Measurements from ENCODE around the gene LEFTY1.
"Not testable (repeated sequence)": the region's sequence is repeated elsewhere in the genome, so short reads cannot be mapped to it uniquely, and the experiment has no call there.

Gene LEFTY1

DNA sequence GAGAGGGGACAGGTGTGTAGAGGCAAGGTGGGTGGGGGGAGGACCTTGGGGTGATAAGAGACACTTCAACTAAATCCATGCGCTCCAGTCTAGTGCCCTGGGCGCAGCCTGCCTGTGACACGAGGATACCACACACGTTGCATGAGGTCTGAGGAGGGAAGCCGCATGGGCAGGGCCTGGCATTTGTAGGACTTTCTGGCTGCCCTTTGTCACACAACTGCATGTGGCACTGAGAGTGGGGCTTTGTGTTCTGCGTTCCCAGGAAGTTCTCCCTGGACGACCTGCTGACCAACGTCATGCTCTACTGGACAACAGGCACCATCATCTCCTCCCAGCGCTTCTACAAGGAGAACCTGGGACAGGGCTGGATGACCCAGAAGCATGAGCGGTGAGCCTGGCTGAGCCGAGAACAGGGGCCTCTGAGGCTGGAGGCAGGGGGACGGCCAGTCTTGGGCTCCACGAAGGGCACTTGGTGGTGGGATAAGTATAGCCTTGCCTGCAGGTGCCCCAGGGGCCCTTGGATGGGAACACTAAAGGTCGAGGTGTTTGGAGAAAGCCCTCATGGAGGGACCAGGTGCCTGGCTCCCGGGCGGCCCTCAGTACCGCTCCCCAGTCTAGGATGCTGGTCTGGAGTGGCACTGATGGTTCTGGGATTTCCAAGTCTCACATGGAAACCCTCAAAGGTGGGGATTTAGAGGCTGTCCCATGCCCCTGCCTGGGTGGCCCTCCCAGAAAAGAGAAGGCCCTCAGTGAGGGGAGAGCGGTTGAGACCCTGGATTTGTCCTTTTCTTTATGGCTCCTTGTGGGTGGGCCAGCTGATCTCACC lies 44.5 kb downstream of the LEFTY1 start:
- no peak for TF ChIP-seq CTCF (IDR thresholded peaks at IDR 0.05; ENCODE audit: low read depth, low read length)
- no peak overlapping the region for H3K4me3 ChIP-seq (ENCODE audit: low read depth, low read length)

- H3K4me3 ChIP-seq (ENCODE audit: low read depth, low read length) = no peak overlapping the region
- TF ChIP-seq CTCF (IDR thresholded peaks at IDR 0.05; ENCODE audit: low read depth, low read length) = no peak
Observed at GRCh38 chr1:225843426-225843795, 45.5 kb downstream of the LEFTY1 start.

DNA sequence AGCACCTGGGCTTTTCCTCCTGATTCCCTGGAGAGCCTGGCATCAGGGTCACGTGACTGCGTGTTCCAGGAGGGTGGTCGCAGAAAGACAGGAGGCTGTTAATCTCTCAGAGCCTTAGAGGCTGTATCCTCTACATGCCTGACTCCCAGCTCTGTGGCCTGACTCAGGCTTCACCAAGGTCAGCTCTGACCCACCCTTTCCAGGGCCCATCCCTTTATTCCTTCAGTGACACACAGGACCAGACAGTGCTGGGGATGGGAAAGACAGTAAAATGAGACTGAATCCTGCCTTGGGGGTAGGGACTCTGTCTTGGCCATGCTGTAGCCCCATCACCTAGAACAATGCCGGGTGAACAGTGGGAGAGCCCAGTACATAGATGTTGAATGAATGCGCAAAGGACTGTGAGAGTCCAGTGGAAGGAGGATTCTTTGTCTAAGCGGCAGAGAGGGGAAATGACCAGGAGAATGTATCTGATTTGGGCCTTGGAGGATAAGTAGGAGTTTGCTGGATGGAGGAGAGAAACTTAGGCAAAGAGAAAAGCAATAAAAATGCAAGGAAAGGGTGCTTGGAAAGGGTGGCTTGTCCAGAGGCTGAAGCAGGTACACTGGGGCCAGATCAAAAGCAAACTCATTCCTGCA lies 46.0 kb downstream of the LEFTY1 start:
- H3K4me3 ChIP-seq (ENCODE audit: low read depth, low read length) = no peak overlapping the region
- TF ChIP-seq CTCF (IDR thresholded peaks at IDR 0.05; ENCODE audit: low read depth, low read length) = no peak

- no peak for TF ChIP-seq CTCF (IDR thresholded peaks at IDR 0.05; ENCODE audit: low read depth, low read length)
- H3K4me3 ChIP-seq (ENCODE audit: low read depth, low read length) = no peak overlapping the region
Observed at GRCh38 chr1:225842074-225842473, 46.9 kb downstream of the LEFTY1 start.

DNA sequence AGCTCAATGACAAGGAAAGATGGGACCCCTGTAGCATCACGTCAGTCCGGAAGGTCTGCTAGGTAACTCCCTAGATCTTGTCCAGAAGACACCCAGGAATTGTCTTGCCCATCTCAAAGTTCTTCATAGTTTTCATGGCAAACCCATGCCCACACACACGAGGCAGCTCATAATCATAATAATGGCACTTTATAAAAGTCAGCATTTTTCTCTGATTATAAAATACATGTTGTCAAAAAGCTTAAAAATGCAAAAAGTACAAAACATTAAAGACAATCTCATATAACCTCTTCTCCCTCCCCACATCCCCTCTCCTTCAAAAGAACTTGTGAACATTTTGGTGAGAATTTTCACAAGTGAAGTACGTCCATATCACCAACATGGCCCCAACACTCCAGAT lies 48.2 kb downstream of the LEFTY1 start:
- no peak for TF ChIP-seq CTCF (IDR thresholded peaks at IDR 0.05; ENCODE audit: low read depth, low read length)
- no peak overlapping the region for H3K4me3 ChIP-seq (ENCODE audit: low read depth, low read length)

GRCh38 chr1:225840223-225840610 lies 48.7 kb downstream of the LEFTY1 start:
- no peak for TF ChIP-seq CTCF (IDR thresholded peaks at IDR 0.05; ENCODE audit: low read depth, low read length)

GRCh38 chr1:225838793-225839192 lies 50.2 kb downstream of the LEFTY1 start:
- H3K4me3 ChIP-seq (ENCODE audit: low read depth, low read length) = no peak overlapping the region
- no peak for TF ChIP-seq CTCF (IDR thresholded peaks at IDR 0.05; ENCODE audit: low read depth, low read length)

More at GRCh38 chr1:225840223-225840610, 48.7 kb downstream of the LEFTY1 start:
- H3K4me3 ChIP-seq (ENCODE audit: low read depth, low read length) = no peak overlapping the region

DNA sequence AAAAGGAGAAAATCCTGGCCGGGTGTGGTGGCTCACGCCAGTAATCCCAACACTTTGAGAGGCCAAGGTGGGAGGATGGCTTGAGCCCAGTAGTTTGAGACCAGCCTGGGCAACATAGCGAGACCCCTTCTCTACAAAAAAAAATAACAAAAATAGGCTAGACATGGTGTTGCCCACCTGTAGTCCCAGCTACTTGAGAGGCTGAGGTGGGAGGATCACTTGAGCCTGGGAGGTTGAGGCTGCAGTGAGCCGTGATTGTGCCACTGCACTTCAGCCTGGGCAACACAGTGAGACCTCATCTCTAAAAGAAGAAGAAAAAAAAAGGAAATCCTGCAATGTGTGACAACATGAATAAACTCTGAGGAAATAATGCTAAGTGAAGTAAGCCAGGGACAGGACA lies 52.6 kb downstream of the LEFTY1 start:
- H3K4me3 ChIP-seq (ENCODE audit: low read depth, low read length) = not testable (repeated sequence)

Data from WI38 (cell line).